ENCODE data around the gene ADAMTS2.

- TF ChIP-seq, protein P1, sequence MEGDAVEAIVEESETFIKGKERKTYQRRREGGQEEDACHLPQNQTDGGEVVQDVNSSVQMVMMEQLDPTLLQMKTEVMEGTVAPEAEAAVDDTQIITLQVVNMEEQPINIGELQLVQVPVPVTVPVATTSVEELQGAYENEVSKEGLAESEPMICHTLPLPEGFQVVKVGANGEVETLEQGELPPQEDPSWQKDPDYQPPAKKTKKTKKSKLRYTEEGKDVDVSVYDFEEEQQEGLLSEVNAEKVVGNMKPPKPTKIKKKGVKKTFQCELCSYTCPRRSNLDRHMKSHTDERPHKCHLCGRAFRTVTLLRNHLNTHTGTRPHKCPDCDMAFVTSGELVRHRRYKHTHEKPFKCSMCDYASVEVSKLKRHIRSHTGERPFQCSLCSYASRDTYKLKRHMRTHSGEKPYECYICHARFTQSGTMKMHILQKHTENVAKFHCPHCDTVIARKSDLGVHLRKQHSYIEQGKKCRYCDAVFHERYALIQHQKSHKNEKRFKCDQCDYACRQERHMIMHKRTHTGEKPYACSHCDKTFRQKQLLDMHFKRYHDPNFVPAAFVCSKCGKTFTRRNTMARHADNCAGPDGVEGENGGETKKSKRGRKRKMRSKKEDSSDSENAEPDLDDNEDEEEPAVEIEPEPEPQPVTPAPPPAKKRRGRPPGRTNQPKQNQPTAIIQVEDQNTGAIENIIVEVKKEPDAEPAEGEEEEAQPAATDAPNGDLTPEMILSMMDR (IDR thresholded peaks at IDR 0.05; ENCODE audit: extremely low read depth in 1 of 2, insufficient read depth in 1 of 2, low read depth in 1 of 2, low read length in 2 of 2): no peak
- TF ChIP-seq POLR2AphosphoS5 (IDR thresholded peaks at IDR 0.05; ENCODE audit: insufficient read depth, low read depth, low read length) (no peak), POLR2A (IDR thresholded peaks at IDR 0.05; ENCODE audit: low read depth, low read length) (no peak), FOS (IDR thresholded peaks at IDR 0.05; ENCODE audit: borderline replicate concordance, insufficient read depth, low read length) (no peak)
These were observed 52.3 kb downstream of the ADAMTS2 start for GRCh38 chr5:179292681-179293635.
